HG03378 (cell line): ENCODE data around the gene HCFC2.
"Not testable (repeated sequence)": the region's sequence is repeated elsewhere in the genome, so short reads cannot be mapped to it uniquely, and the experiment has no call there.

Source experiments
- ATAC-seq: cut with Tn5 transposase; IDR thresholded peaks from one replicate; pipeline ENCODE4 v1.9.1; 2021; ENCODE audit warnings: mild to moderate bottlenecking, moderate library complexity; ENCODE audit not compliant: unreplicated experiment

HCFC2 gene

GRCh38 chr12:104064031-104064841, at the start of gene HCFC2:
TSS of gene HCFC2 (plus strand) at chr12:104064531. CDS start at chr12:104064561, 30 bp downstream.
- peak; percentile 70 for ATAC-seq

GRCh38 chr12:104021862-104022261, 42.5 kb upstream of the HCFC2 start:
- not testable (repeated sequence) for ATAC-seq

GRCh38 chr12:104022786-104023185, 41.5 kb upstream of the HCFC2 start:
- ATAC-seq = no peak

GRCh38 chr12:104023710-104024109, 40.6 kb upstream of the HCFC2 start:
- ATAC-seq = no peak

GRCh38 chr12:104024348-104024747, 40.0 kb upstream of the HCFC2 start:
- ATAC-seq = no peak

GRCh38 chr12:104025771-104026170, 38.6 kb upstream of the HCFC2 start:
- ATAC-seq = no peak

- ATAC-seq = no peak
Observed at GRCh38 chr12:104026841-104027599, 37.3 kb upstream of the HCFC2 start.

GRCh38 chr12:104030596-104030995, 33.7 kb upstream of the HCFC2 start:
- ATAC-seq = not testable (repeated sequence)

GRCh38 chr12:104036143-104036542, 28.2 kb upstream of the HCFC2 start:
- ATAC-seq = not testable (repeated sequence)

- ATAC-seq = not testable (repeated sequence)
Observed at GRCh38 chr12:104039769-104040168, 24.6 kb upstream of the HCFC2 start.

- ATAC-seq = no peak
Observed at GRCh38 chr12:104042580-104042979, 21.8 kb upstream of the HCFC2 start.

- no peak for ATAC-seq
Observed at GRCh38 chr12:104044158-104044557, 20.2 kb upstream of the HCFC2 start.

GRCh38 chr12:104046306-104046705, 18.0 kb upstream of the HCFC2 start:
- no peak for ATAC-seq

GRCh38 chr12:104048162-104048561, 16.2 kb upstream of the HCFC2 start:
- ATAC-seq = no peak

GRCh38 chr12:104048811-104049210, 15.5 kb upstream of the HCFC2 start:
- no peak for ATAC-seq

- ATAC-seq = no peak
Observed at GRCh38 chr12:104049278-104049902, 14.9 kb upstream of the HCFC2 start.

GRCh38 chr12:104049903-104050356, 14.4 kb upstream of the HCFC2 start, which contains the start of gene GLT8D2:
TSS of gene GLT8D2 (minus strand) at chr12:104050187. CDS start at chr12:104019648, 30,539 bp downstream.
- ATAC-seq = no peak

GRCh38 chr12:104050436-104050835, 13.9 kb upstream of the HCFC2 start:
- no peak for ATAC-seq

- no peak for ATAC-seq
Observed at GRCh38 chr12:104054681-104055346, 9.5 kb upstream of the HCFC2 start.

- ATAC-seq = no peak
Observed at GRCh38 chr12:104055686-104056388, 8.5 kb upstream of the HCFC2 start.
